Measurements from ENCODE around the gene MKRN2.

DNA sequence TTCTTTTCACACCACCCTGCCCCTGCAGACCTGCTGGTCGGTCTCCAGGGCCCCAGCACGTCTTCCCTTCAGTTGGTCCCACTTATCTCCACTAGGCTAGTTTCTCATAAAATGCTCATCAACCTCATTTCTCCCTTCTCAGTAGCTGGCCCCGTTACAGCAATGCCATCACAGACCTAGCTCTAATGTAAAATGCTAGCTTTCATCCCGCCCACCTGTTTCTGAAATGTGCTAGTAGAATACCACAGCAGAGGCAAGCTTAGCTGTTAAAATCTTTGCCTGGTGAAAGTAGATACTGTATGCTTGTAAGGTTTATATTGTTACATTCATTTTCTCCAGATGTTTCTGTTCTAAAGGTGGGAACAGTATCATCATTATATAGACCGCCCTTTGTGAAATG, 24.7 kb upstream of the MKRN2 start:
- no peak for TF ChIP-seq CTCF (IDR thresholded peaks at IDR 0.05)
- TF ChIP-seq POLR2A (IDR thresholded peaks at IDR 0.05): no peak

Measured in testis (tissue), 2 donors.